Vagina (tissue), 2 donors: ENCODE measurements around the gene DGLUCY.
"Not testable (repeated sequence)": the region's sequence is repeated elsewhere in the genome, so short reads cannot be mapped to it uniquely, and the experiment has no call there.

Experiments
- CTCF ChIP-seq, 3 experiments: fragments of 450-650 bp in 2 of 3; fragments of 200-600 bp in 1 of 3; sonication (generic) in 1 of 3; IDR thresholded peaks; one replicate each; pipeline ENCODE4 v1.5.1; 2017 to 2019; ENCODE audit warnings: antibody characterized with exemption in 3 of 3, mild to moderate bottlenecking in 2 of 3, moderate library complexity in 2 of 3
- POLR2AphosphoS5 ChIP-seq, 2 donors: sonication (generic); formaldehyde crosslinking; IDR thresholded peaks; one replicate each; pipeline ENCODE4 v1.9.0; 2017; ENCODE audit warnings: antibody characterized with exemption in 2 of 2, mild to moderate bottlenecking in 2 of 2, low read depth in 1 of 2; ENCODE audit not compliant: insufficient read depth in 1 of 2

GRCh38 chr14:91182753-91183152, 68.9 kb downstream of the DGLUCY start:
- not testable (repeated sequence) for TF ChIP-seq CTCF (IDR thresholded peaks at IDR 0.05); POLR2AphosphoS5 (IDR thresholded peaks at IDR 0.05; ENCODE audit: insufficient read depth in 1 of 2, low read depth in 1 of 2)
